Erythroblast (primary cell): ENCODE results near the gene IQCK.

ENCODE experiments used
- GATA1 ChIP-seq: IDR thresholded peaks from 2 replicates; pipeline ENCODE4 v1.6.1; 2011; ENCODE audit warnings: low read depth, mild to moderate bottlenecking, control low read depth, low read length, moderate library complexity
- POLR2A ChIP-seq: IDR thresholded peaks from 2 replicates; pipeline ENCODE4 v1.6.1; 2011; ENCODE audit warnings: mild to moderate bottlenecking, low read length

DNA sequence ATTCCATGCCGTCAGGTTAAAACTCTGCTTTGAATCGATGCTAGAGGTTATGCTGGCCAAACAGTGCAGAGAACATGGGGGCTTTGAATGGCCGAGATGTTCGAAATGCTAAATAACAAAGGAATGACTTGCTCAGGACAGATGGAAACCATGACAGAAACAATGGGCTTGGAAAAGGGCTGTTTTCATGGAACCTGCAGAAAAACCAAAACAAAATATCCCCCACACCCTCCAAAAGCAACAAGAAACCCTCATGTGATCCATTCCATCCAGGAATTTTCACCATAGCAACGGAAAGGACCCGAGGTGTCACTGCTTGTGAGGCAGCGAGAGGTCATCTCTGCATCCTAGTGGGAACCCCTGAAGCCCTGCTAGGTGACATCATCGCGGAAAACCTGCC is 141.1 kb downstream of the IQCK start:
- TF ChIP-seq POLR2A (no peak), GATA1 (no peak)
